PC-9 (cell line): ENCODE data around the gene TTI1. TPM values are rescaled to one million over a fixed set of nuclear protein-coding genes. Genes with fewer than 3 reads are reported as not detected.

Source experiments
- BruUV-seq: library from RNA; stranded (reverse); fragments of 400-500 nt; replicated peaks from 2 replicates; lab custom pipeline; 2021; lab: Mats Ljungman, UMichigan
- CTCF ChIA-PET: fragments of 300-600 bp; sonication (Branson Sonifier 250); formaldehyde crosslinking; loops from one replicate; lab custom pipeline; 2022; ENCODE audit warnings: antibody characterized with exemption; lab: Charles Lee
- POLR2A ChIA-PET: fragments of 300-600 bp; sonication (Branson Sonifier 250); formaldehyde crosslinking; loops from one replicate; lab custom pipeline; 2022; ENCODE audit warnings: antibody characterized with exemption; ENCODE audit not compliant: unreplicated experiment; lab: Charles Lee
- DNase-seq, 2 experiments: peaks; one replicate each; pipeline versions ENCODE4 v3.0.0 to v3.0.0-alpha.2; 2015 to 2022; ENCODE audit warnings: mixed read lengths in 1 of 2
- H2AFZ ChIP-seq: fragments of 200-600 bp; sonication (generic); 2 replicates; pipeline ENCODE4 v1.8.1; 2017; ENCODE audit warnings: antibody characterized with exemption
- H3F3A ChIP-seq: fragments of 200-600 bp; sonication (generic); 2 replicates; pipeline ENCODE4 v1.8.1; 2017; ENCODE audit warnings: antibody characterized with exemption, mild to moderate bottlenecking, low read depth; ENCODE audit not compliant: insufficient read depth
- H3K27ac ChIP-seq: fragments of 200-600 bp; sonication (generic); 2 replicates; pipeline ENCODE4 v1.6.1; 2016; ENCODE audit warnings: mixed run types
- H3K27me3 ChIP-seq: fragments of 200-600 bp; sonication (generic); 2 replicates; pipeline ENCODE4 v1.6.1; 2016; ENCODE audit warnings: low read depth, mixed run types; ENCODE audit not compliant: insufficient read depth
- H3K36me3 ChIP-seq: fragments of 200-600 bp; sonication (generic); 2 replicates; pipeline ENCODE4 v1.6.1; 2016; ENCODE audit warnings: low read depth, mixed run types
- H3K4me1 ChIP-seq: fragments of 200-600 bp; sonication (generic); replicated peaks from 2 replicates; pipeline ENCODE4 v1.6.1; 2016; ENCODE audit warnings: mixed run types; ENCODE audit not compliant: insufficient read depth
- H3K4me2 ChIP-seq: fragments of 200-600 bp; sonication (generic); 2 replicates; pipeline ENCODE4 v1.6.1; 2017; ENCODE audit warnings: mixed run types
- H3K4me3 ChIP-seq: fragments of 200-600 bp; sonication (generic); 2 replicates; pipeline ENCODE4 v1.6.1; 2016; ENCODE audit warnings: mixed run types
- H3K79me2 ChIP-seq: fragments of 200-600 bp; sonication (generic); 2 replicates; pipeline ENCODE4 v1.6.1; 2017; ENCODE audit warnings: low read depth, mixed run types
- H3K9me2 ChIP-seq: fragments of 200-600 bp; sonication (generic); 2 replicates; pipeline ENCODE4 v1.8.1; 2017; ENCODE audit warnings: mild to moderate bottlenecking; ENCODE audit not compliant: insufficient read depth
- H3K9me3 ChIP-seq: fragments of 200-600 bp; sonication (generic); 2 replicates; pipeline ENCODE4 v1.8.1; 2016; ENCODE audit warnings: low read depth; ENCODE audit not compliant: insufficient read depth
- H4K20me1 ChIP-seq: fragments of 200-600 bp; sonication (generic); 2 replicates; pipeline ENCODE4 v1.8.1; 2017; ENCODE audit not compliant: insufficient read depth
- EZH2 ChIP-seq: fragments of 200-600 bp; sonication (generic); IDR thresholded peaks from 2 replicates; pipeline ENCODE4 v1.8.0; 2017; ENCODE audit warnings: antibody characterized with exemption, low read depth
- intact Hi-C: fragments of 100-400 bp; cut with micrococcal nuclease; formaldehyde crosslinking; loops from one replicate; pipeline ENCODE4 v1.10.0; 2022; ENCODE audit not compliant: unreplicated experiment
- total RNA-seq: library from RNA; stranded (reverse); gene quantifications from 2 replicates; pipeline ENCODE4 v1.2.3, GENCODE V29; 2021
- TF ChIP-seq, protein P1 (sequence below): fragments of 200-600 bp; sonication (generic); conservative IDR thresholded peaks from 2 replicates; pipeline ENCODE4 v1.6.1; 2017; ENCODE audit warnings: mixed run types, antibody characterized with exemption, mild to moderate bottlenecking, moderate library complexity

TTI1 gene
- total RNA-seq, 1 experiment from 2014 or later: 34.2 TPM

DNA sequence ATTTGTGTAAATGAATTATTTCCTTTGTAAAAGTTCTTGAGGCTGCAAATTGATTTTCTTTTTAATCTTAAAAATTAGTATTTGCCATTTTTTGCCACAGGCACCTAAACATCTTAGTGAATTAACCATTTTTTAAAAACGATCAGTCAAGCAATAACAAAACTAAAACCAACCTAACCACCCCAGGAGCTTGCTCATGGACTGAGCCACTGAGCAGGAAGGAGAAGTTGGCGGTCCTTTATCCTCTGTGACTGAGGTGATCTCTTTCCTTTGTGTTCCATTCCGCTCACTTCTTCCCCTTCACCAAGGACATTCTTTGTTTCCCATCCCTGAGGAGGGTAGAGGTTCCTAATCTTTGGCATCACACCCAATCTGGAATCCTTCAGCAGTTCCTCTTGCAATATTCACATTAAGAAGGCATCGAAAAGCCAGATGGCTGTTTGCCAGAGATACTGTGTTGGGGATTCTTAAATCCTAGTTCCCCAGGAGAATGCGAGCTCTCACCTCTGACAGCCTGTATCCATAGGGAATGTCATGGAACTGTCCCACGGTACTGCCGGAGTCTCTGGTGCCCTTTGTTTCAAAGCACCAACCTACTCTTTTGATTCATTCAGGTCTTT lies 30.8 kb upstream of the TTI1 start:
- H3K27ac ChIP-seq: no peak overlapping the region
- H2AFZ ChIP-seq: no peak overlapping the region
- H3K4me1 ChIP-seq: no peaks in the 10 kb centered on the region
- H4K20me1 ChIP-seq: no peaks in the 10 kb centered on the region
- no peak overlapping the region for H3K4me2 ChIP-seq
- intact Hi-C loops: no loop called here
- no peak overlapping the region for H3K4me3 ChIP-seq
- ChIA-PET CTCF (no interaction called here), POLR2A (no interaction called here)
- no peak for DNase-seq
- no TSS peak for BruUV-seq
- H3K36me3 ChIP-seq: peaks cover 66% of the 10 kb centered on the region
- no peaks in the 10 kb centered on the region for H3K9me2 ChIP-seq
- H3K27me3 ChIP-seq: no peaks in the 10 kb centered on the region
- 0 out of 2 replicates have a peak, but pooled peaks cover 3% of the 10 kb centered on the region for H3K79me2 ChIP-seq
- TF ChIP-seq, protein P1, sequence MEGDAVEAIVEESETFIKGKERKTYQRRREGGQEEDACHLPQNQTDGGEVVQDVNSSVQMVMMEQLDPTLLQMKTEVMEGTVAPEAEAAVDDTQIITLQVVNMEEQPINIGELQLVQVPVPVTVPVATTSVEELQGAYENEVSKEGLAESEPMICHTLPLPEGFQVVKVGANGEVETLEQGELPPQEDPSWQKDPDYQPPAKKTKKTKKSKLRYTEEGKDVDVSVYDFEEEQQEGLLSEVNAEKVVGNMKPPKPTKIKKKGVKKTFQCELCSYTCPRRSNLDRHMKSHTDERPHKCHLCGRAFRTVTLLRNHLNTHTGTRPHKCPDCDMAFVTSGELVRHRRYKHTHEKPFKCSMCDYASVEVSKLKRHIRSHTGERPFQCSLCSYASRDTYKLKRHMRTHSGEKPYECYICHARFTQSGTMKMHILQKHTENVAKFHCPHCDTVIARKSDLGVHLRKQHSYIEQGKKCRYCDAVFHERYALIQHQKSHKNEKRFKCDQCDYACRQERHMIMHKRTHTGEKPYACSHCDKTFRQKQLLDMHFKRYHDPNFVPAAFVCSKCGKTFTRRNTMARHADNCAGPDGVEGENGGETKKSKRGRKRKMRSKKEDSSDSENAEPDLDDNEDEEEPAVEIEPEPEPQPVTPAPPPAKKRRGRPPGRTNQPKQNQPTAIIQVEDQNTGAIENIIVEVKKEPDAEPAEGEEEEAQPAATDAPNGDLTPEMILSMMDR: no peak
- no peak for TF ChIP-seq EZH2
- H3K9me3 ChIP-seq: no peaks in the 10 kb centered on the region
- H3F3A ChIP-seq: no peaks in the 10 kb centered on the region; the same call in 1 of the 2 replicates

DNA sequence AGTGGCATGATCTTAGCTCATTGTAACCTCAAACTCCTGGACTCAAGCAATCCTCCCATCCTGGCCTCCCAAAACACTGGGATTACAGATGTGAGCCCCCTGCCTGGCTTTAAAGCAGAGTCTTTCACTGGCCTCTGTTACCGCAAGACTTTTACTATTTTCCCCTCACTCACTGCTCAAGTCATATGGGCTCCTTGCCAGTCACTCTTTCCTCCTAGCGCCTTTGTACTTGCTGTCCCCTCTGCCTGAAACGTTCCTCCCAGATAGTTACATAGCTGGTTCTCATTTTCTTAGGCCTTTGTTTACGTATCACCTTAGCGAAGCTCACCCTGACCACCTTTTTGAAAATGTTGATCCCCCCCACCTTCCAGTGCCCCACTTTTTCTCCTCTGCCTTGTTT lies 29.6 kb upstream of the TTI1 start:
- no peak for DNase-seq
- Histone ChIP-seq H2AFZ (no peak overlapping the region), H3K9me2 (no peaks in the 10 kb centered on the region), H3K4me2 (no peak overlapping the region), H3K79me2 (peaks cover 12% of the 10 kb centered on the region; the same call in 1 of the 2 replicates), H3K27ac (no peak overlapping the region), H3K36me3 (peaks cover 65% of the 10 kb centered on the region), H3K9me3 (no peaks in the 10 kb centered on the region), H4K20me1 (no peaks in the 10 kb centered on the region), H3K4me1 (no peaks in the 10 kb centered on the region), H3F3A (no peaks in the 10 kb centered on the region; the same call in 1 of the 2 replicates), H3K27me3 (no peaks in the 10 kb centered on the region), H3K4me3 (no peak overlapping the region)
- POLR2A ChIA-PET: interaction anchor here (0.7 kb wide), 1 partner anchor 105 kb away, joined by 10 read pairs; no protein-coding TSS in a partner anchor
- CTCF ChIA-PET: no interaction called here
- no peak for TF ChIP-seq EZH2
- TF ChIP-seq, protein P1: no peak
- intact Hi-C loops: no loop called here
- no TSS peak for BruUV-seq

DNA sequence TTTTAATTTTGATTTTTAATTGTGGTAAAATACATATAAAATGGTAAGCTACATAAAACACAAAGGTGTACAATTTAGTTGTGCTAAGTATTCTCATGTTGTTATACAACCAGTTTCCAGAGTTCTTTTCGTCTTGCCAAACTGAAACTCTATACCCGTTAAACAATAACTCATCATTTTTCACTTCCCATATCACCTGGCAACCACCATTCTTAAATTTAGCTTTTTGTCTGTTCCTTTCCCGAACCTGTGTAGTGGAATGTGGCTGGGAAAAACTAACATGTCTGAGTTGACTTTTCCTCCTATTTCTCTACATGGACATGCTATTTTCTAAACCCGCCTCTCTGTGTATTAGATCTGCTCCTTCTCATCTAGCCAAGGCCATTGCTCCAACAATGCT lies 27.9 kb upstream of the TTI1 start:
- peaks cover 13% of the 10 kb centered on the region; the same call in 1 of the 2 replicates for H3K79me2 ChIP-seq
- TF ChIP-seq EZH2: no peak
- TF ChIP-seq, protein P1: no peak
- H3K4me1 ChIP-seq: no peaks in the 10 kb centered on the region
- CTCF ChIA-PET: no interaction called here
- H3K27ac ChIP-seq: no peak overlapping the region
- no peak for DNase-seq
- no TSS peak for BruUV-seq
- intact Hi-C loops: no loop called here
- H4K20me1 ChIP-seq: no peaks in the 10 kb centered on the region
- H3F3A ChIP-seq: peaks cover 12% of the 10 kb centered on the region
- no peak overlapping the region for H3K4me2 ChIP-seq
- no peaks in the 10 kb centered on the region for H3K9me2 ChIP-seq
- no peak overlapping the region for H2AFZ ChIP-seq
- H3K36me3 ChIP-seq: peaks cover 53% of the 10 kb centered on the region
- no peak overlapping the region for H3K4me3 ChIP-seq
- no peaks in the 10 kb centered on the region for H3K9me3 ChIP-seq
- H3K27me3 ChIP-seq: no peaks in the 10 kb centered on the region
- POLR2A ChIA-PET: no interaction called here
